Neural progenitor cell (in vitro differentiated cells): ENCODE results near the gene CAP2.

Source experiments
- CTCF ChIP-seq: fragments of 200-600 bp; sonication (generic); IDR thresholded peaks from 2 replicates; pipeline ENCODE4 v1.5.1; 2017; ENCODE audit warnings: antibody characterized with exemption, mild to moderate bottlenecking
- EZH2 ChIP-seq: fragments of 200-600 bp; sonication (generic); IDR thresholded peaks from 2 replicates; pipeline ENCODE4 v1.6.1; 2017; ENCODE audit warnings: antibody characterized with exemption, mild to moderate bottlenecking, moderate library complexity
- EZH2phosphoT487 ChIP-seq: fragments of 200-600 bp; sonication (generic); IDR thresholded peaks from 2 replicates; pipeline ENCODE4 v1.6.1; 2017; ENCODE audit warnings: antibody characterized with exemption

- TF ChIP-seq CTCF (no peak), EZH2phosphoT487 (no peak), EZH2 (no peak)
These were observed 169.2 kb downstream of the CAP2 start for GRCh38 chr6:17562636-17563035.
